Immature natural killer cell (primary cell): ENCODE data around the gene ULK1. TPM values are rescaled to one million over a fixed set of nuclear protein-coding genes. Genes with fewer than 3 reads are reported as not detected.
"Not testable (repeated sequence)": the region's sequence is repeated elsewhere in the genome, so short reads cannot be mapped to it uniquely, and the experiment has no call there.

ENCODE experiments used
- DNase-seq, 3 donors: peaks; one replicate each; pipeline ENCODE4 v3.0.0; 2022; ENCODE audit warnings: mixed read lengths in 1 of 3
- H3K27ac Mint-ChIP-seq, 6 donors: one replicate each; pipeline ENCODE4 v1.8.0; 2020; ENCODE audit warnings: mixed read lengths in 6 of 6, mild to moderate bottlenecking in 5 of 6, inconsistent platforms in 4 of 6, moderate library complexity in 3 of 6
- H3K27me3 Mint-ChIP-seq, 3 donors: one replicate each; pipeline ENCODE4 v1.8.0; 2020 to 2021; ENCODE audit warnings: low read depth in 3 of 3, mild to moderate bottlenecking in 3 of 3, mixed read lengths in 3 of 3, moderate library complexity in 3 of 3, inconsistent platforms in 1 of 3
- H3K36me3 Mint-ChIP-seq, 3 donors: one replicate each; pipeline ENCODE4 v1.8.0; 2020; ENCODE audit warnings: mixed read lengths in 3 of 3, inconsistent platforms in 2 of 3, mild to moderate bottlenecking in 2 of 3
- H3K4me1 Mint-ChIP-seq, 2 donors: one replicate each; pipeline ENCODE4 v1.8.0; 2020; ENCODE audit warnings: inconsistent platforms in 2 of 2, mild to moderate bottlenecking in 2 of 2, mixed read lengths in 2 of 2, moderate library complexity in 1 of 2
- H3K4me3 Mint-ChIP-seq, 5 donors: one replicate each; pipeline ENCODE4 v1.8.0; 2020; ENCODE audit warnings: mild to moderate bottlenecking in 5 of 5, mixed read lengths in 5 of 5, inconsistent platforms in 3 of 5, moderate library complexity in 3 of 5
- H3K9me3 Mint-ChIP-seq, 6 donors: one replicate each; pipeline ENCODE4 v1.8.0; 2020; ENCODE audit warnings: mild to moderate bottlenecking in 6 of 6, mixed read lengths in 6 of 6, inconsistent platforms in 4 of 6, moderate library complexity in 3 of 6
- polyA plus RNA-seq, 3 donors: library from polyadenylated mRNA; unstranded; fragments of 300-500 nt; fragmentation: Illumina TruSeq; gene quantifications; one replicate each; pipeline ENCODE4 v1.2.3, GENCODE V29; 2021

ULK1 gene
- polyA plus RNA-seq, 3 donors from 2014 or later = 0.36 to 1.2 TPM; not detected in 1

DNA sequence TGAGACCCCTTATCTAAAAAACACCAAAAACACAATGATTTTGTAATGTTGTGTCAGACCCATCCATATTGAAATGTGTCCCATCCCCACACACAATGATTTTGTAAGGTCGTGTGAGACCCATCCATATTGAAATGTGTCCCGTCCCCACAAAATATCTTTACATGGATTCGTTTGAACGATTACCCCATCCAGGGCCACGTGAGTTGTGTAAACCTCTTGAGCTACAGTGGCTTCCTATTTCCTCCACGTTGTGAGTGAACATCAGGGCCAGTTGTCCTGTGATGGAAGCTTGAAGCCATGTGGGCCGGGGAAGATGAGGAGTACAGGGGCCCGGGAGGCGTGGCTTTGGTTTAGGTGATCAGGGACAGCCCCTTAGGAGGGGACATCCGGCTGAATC lies 27.0 kb upstream of the ULK1 start:
- no peak for DNase-seq
- Mint-ChIP-seq H3K4me1 (no peaks in the 10 kb centered on the region), H3K27ac (no peak overlapping the region)

DNA sequence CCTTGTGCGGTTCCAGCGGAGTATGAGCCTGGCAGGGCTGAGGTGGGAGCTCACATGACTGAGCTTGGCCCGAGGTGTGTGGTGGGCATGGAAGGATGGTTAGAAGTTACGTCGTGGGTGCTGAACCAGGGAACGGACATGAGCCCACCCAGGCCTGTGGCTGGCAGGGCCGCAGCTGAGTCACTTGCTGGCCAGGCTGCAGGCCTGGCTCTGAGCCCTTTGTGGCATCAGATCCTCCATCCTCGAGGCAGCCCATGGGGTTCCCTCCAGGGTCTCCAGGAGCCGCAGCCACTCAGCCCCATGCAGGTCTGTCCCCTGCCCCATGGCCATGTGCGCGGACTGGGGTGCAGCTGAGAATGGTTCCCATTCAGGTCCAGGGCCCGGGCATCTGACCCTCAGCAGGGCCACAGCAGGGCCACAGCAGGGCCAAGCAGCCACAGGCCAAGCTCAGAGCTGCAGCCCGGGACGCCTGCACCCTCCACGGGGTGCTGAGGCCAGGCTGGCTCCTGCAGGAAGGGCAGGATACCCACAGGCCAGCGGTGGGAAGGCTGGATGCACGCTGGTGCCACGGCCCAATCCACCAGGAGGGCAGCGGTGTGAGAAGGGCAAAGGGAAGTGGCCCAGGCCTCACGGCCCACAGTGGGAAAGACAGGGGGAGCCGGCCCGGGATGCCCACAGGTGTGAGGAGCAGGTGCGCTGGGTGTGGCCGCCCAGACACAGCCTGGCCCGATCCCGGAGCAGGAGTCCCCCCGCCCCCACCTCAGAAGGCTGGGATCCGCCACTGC lies 26.3 kb upstream of the ULK1 start:
- H3K9me3 Mint-ChIP-seq = no peaks in the 10 kb centered on the region
- no peaks in the 10 kb centered on the region for H3K4me1 Mint-ChIP-seq
- no peaks in the 10 kb centered on the region for H3K36me3 Mint-ChIP-seq
- no peak overlapping the region for H3K4me3 Mint-ChIP-seq
- no peak for DNase-seq
- H3K27me3 Mint-ChIP-seq = peaks cover 0 to 1% (median 0%) of the 10 kb centered on the region in 3 donors
- H3K27ac Mint-ChIP-seq = no peak overlapping the region

More for the DNA sequence above, 27.0 kb upstream of the ULK1 start:
- peaks cover 0 to 1% (median 0%) of the 10 kb centered on the region in 3 donors for H3K27me3 Mint-ChIP-seq
- no peaks in the 10 kb centered on the region for H3K9me3 Mint-ChIP-seq
- H3K36me3 Mint-ChIP-seq = no peaks in the 10 kb centered on the region
- no peak overlapping the region for H3K4me3 Mint-ChIP-seq

- H3K27me3 Mint-ChIP-seq = peaks cover 0 to 1% (median 0%) of the 10 kb centered on the region in 3 donors
- H3K27ac Mint-ChIP-seq = no peak overlapping the region
- no peak overlapping the region for H3K4me3 Mint-ChIP-seq
- H3K36me3 Mint-ChIP-seq = no peaks in the 10 kb centered on the region
- DNase-seq = no peak
- no peaks in the 10 kb centered on the region for H3K4me1 Mint-ChIP-seq
- H3K9me3 Mint-ChIP-seq = no peaks in the 10 kb centered on the region
These were observed 24.5 kb upstream of the ULK1 start for GRCh38 chr12:131869871-131870418.

- no peak for DNase-seq
These were observed 22.7 kb upstream of the ULK1 start for GRCh38 chr12:131871677-131872076.

GRCh38 chr12:131872154-131873051 lies 22.0 kb upstream of the ULK1 start:
- Mint-ChIP-seq H3K4me3 (no peak overlapping the region), H3K4me1 (no peaks in the 10 kb centered on the region), H3K27ac (no peak overlapping the region), H3K9me3 (no peaks in the 10 kb centered on the region), H3K36me3 (no peaks in the 10 kb centered on the region), H3K27me3 (peaks cover 0 to 1% (median 0%) of the 10 kb centered on the region in 3 donors)
- no peak for DNase-seq

More at GRCh38 chr12:131871677-131872076, 22.7 kb upstream of the ULK1 start:
- H3K36me3 Mint-ChIP-seq = no peaks in the 10 kb centered on the region
- H3K27ac Mint-ChIP-seq = no peak overlapping the region
- H3K4me3 Mint-ChIP-seq = no peak overlapping the region
- H3K4me1 Mint-ChIP-seq = no peaks in the 10 kb centered on the region
- H3K27me3 Mint-ChIP-seq = peaks cover 0 to 1% (median 0%) of the 10 kb centered on the region in 3 donors
- no peaks in the 10 kb centered on the region for H3K9me3 Mint-ChIP-seq

DNA sequence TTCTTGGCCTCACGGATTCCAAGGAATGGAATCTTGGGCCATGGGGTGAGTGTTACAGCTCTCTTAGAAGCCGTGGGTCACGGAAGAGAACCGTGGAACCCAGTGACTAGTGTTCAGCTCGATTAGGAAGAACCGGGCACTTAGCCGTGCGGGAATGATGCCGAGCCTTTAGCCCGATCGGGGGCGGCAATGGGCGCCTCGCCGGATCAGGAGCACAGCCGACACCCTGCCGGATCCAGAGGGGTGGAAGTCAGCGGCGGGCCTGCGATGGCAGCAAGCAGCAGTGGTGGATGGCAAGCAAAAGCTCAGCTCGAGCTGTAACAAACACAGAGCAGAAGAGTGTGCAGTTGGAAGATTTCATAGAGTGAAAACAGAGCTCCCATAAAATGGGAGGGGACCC lies 21.1 kb upstream of the ULK1 start:
- Mint-ChIP-seq H3K9me3 (no peaks in the 10 kb centered on the region), H3K27ac (no peak overlapping the region), H3K27me3 (peaks cover 0 to 2% (median 1%) of the 10 kb centered on the region in 3 donors), H3K4me1 (no peaks in the 10 kb centered on the region), H3K4me3 (no peak overlapping the region), H3K36me3 (no peaks in the 10 kb centered on the region)
- DNase-seq = no peak

DNA sequence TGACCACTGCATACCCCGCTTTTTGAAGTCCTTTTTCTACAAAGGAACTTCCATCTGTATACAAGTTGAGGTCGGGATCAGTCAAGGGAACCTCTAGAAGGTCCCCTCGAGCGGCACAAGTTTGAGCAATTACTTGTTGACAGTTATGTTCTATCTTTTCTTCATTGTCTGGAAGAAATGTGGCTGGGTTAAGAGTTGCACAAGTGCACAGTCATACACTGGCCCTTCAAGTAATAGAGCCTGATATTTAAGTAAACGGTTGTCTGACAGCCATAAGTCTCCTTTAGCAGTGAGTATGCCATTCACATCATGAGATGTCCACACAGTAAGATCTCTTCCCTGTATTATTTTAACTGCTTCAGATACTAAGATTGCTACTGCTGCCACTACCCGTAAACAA lies 19.4 kb upstream of the ULK1 start:
- H3K4me1 Mint-ChIP-seq, H3K4me3 Mint-ChIP-seq, H3K9me3 Mint-ChIP-seq, H3K36me3 Mint-ChIP-seq, H3K27ac Mint-ChIP-seq, H3K27me3 Mint-ChIP-seq, DNase-seq: not testable (repeated sequence)

DNA sequence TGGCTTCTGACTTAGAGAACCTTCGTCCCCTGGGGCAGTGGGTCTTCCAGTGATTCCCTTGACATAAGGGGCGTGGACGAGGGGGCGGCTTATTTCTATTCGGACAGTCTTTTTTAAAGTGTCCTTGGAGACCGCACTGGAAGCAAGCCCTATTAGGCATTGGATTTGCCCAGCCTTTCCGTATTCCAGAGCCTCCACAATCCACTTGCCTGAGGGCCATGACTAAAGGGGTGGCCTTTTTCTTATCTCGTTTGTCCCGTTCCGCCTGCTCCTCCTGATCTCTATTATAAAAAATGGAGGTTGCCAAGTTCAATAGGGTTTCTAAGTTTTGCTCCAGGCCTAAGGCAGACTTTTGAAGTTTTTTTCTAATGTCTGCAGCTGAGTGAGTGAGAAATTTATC lies 17.2 kb upstream of the ULK1 start:
- not testable (repeated sequence) for H3K27ac Mint-ChIP-seq, H3K4me1 Mint-ChIP-seq, H3K9me3 Mint-ChIP-seq, DNase-seq, H3K27me3 Mint-ChIP-seq, H3K4me3 Mint-ChIP-seq, H3K36me3 Mint-ChIP-seq

- H3K4me3 Mint-ChIP-seq, H3K9me3 Mint-ChIP-seq, H3K36me3 Mint-ChIP-seq, H3K27ac Mint-ChIP-seq, DNase-seq, H3K4me1 Mint-ChIP-seq, H3K27me3 Mint-ChIP-seq: not testable (repeated sequence)
These were observed 16.0 kb upstream of the ULK1 start for GRCh38 chr12:131878436-131878835.

- Mint-ChIP-seq H3K27me3 (peaks cover 3 to 10% (median 5%) of the 10 kb centered on the region in 3 donors), H3K4me3 (no peak overlapping the region), H3K36me3 (peaks cover 0 to 4% (median 0%) of the 10 kb centered on the region in 3 donors), H3K27ac (no peak overlapping the region), H3K9me3 (peaks cover 0 to 6% (median 0%) of the 10 kb centered on the region in 6 donors), H3K4me1 (no peaks in the 10 kb centered on the region)
- no peak for DNase-seq
These were observed 11.5 kb upstream of the ULK1 start for GRCh38 chr12:131882804-131883520.

- Mint-ChIP-seq H3K9me3 (peaks cover 0 to 6% (median 0%) of the 10 kb centered on the region in 6 donors), H3K4me3 (no peak overlapping the region), H3K27ac (no peak overlapping the region), H3K4me1 (no peaks in the 10 kb centered on the region), H3K27me3 (peaks cover 3 to 10% (median 5%) of the 10 kb centered on the region in 3 donors), H3K36me3 (peaks cover 0 to 4% (median 0%) of the 10 kb centered on the region in 3 donors)
- no peak for DNase-seq
These were observed 10.9 kb upstream of the ULK1 start for GRCh38 chr12:131883521-131883900.

GRCh38 chr12:131885076-131885475 lies 9.3 kb upstream of the ULK1 start:
- not testable (repeated sequence) for H3K27ac Mint-ChIP-seq, H3K36me3 Mint-ChIP-seq, H3K4me1 Mint-ChIP-seq, H3K4me3 Mint-ChIP-seq, H3K9me3 Mint-ChIP-seq, H3K27me3 Mint-ChIP-seq, DNase-seq

GRCh38 chr12:131885543-131886057 lies 8.8 kb upstream of the ULK1 start:
- H3K4me3 Mint-ChIP-seq = no peak overlapping the region
- H3K4me1 Mint-ChIP-seq = no peaks in the 10 kb centered on the region
- H3K27ac Mint-ChIP-seq = no peak overlapping the region
- H3K9me3 Mint-ChIP-seq = peaks cover 0 to 6% (median under 1%) of the 10 kb centered on the region in 6 donors
- peaks cover 0 to 4% (median 0%) of the 10 kb centered on the region in 3 donors for H3K36me3 Mint-ChIP-seq
- H3K27me3 Mint-ChIP-seq = peaks cover 0 to 7% (median 5%) of the 10 kb centered on the region in 3 donors
- DNase-seq = no peak
